Measurements from ENCODE around the gene ITPRIP. TPM values are rescaled to one million over a fixed set of nuclear protein-coding genes. Genes with fewer than 3 reads are reported as not detected.

The ITPRIP gene
- total RNA-seq, 1 experiment from 2014 or later: 12.0 TPM

- no peak for TF ChIP-seq CTCF (IDR thresholded peaks at IDR 0.05 in 2 of 3, conservative IDR thresholded peaks at IDR 0.05 in 1 of 3; ENCODE audit: borderline replicate concordance in 1 of 3, insufficient read depth in 1 of 3, low read depth in 2 of 3, low read length in 2 of 3)
Measured at GRCh38 chr10:104345941-104346340, 7.7 kb upstream of the ITPRIP start (continued).

GRCh38 chr10:104345515-104345914 is 7.2 kb upstream of the ITPRIP start:
- Histone ChIP-seq H3K9ac (ENCODE audit: low read length) (no peak overlapping the region), H3K27ac (ENCODE audit: low read depth, low read length) (no peak overlapping the region), H3K79me2 (ENCODE audit: insufficient read depth, low read length) (no peaks in the 10 kb centered on the region), H2AFZ (ENCODE audit: low read depth, low read length, poor library complexity, severe bottlenecking) (no peak overlapping the region), H4K20me1 (ENCODE audit: insufficient read depth) (no peaks in the 10 kb centered on the region), H3K36me3 (ENCODE audit: control insufficient read depth in 1 of 2, insufficient read depth in 2 of 2, low read length in 2 of 2) (no peaks in the 10 kb centered on the region), H3K9me3 (ENCODE audit: control insufficient read depth in 1 of 2, insufficient read depth in 1 of 2, low read depth in 1 of 2, low read length in 2 of 2) (no peaks in the 10 kb centered on the region), H3K27me3 (ENCODE audit: insufficient read depth, low read length) (no peaks in the 10 kb centered on the region), H3K9me2 (ENCODE audit: insufficient read depth) (no peaks in the 10 kb centered on the region), H3K4me2 (ENCODE audit: low read length) (no peak overlapping the region), H3K4me1 (ENCODE audit: control insufficient read depth in 1 of 2, insufficient read depth in 2 of 2, low read length in 2 of 2) (peaks cover 2 to 10% of the 10 kb centered on the region in 2 experiments; a peak in 2 of 4 replicates), H3K4me3 (replicated peaks in 1 of 2; ENCODE audit: low read depth in 1 of 2, low read length in 2 of 2) (no peak overlapping the region)
- intact Hi-C loops (cut with micrococcal nuclease): no loop called here
- no peak for DNase-seq (ENCODE audit: low read depth, low spot score)
- TF ChIP-seq CEBPB (IDR thresholded peaks at IDR 0.05; ENCODE audit: low read depth) (no peak), SRF (IDR thresholded peaks at IDR 0.05; ENCODE audit: low read depth) (no peak)
- ChIA-PET RAD21 (ENCODE audit: low non-redundant PET in 1 of 2, low total read pairs in 2 of 2, uncharacterized antibody in 2 of 2, unreplicated experiment in 2 of 2) (no interaction called here), CTCF (interaction anchor here (1.1 to 1.6 kb wide), 2 partner anchors 40 to 71 kb away, joined by 3 to 7 read pairs; no protein-coding TSS in a partner anchor), POLR2A (no interaction called here)
- no peak for ATAC-seq
- no TSS peak for BruUV-seq (replicated peaks)

- Histone ChIP-seq H4K20me1 (ENCODE audit: insufficient read depth) (no peaks in the 10 kb centered on the region), H3K4me2 (ENCODE audit: low read length) (no peak overlapping the region), H3K36me3 (ENCODE audit: control insufficient read depth in 1 of 2, insufficient read depth in 2 of 2, low read length in 2 of 2) (no peaks in the 10 kb centered on the region), H3K27me3 (ENCODE audit: insufficient read depth, low read length) (no peaks in the 10 kb centered on the region), H3K9me2 (ENCODE audit: insufficient read depth) (no peaks in the 10 kb centered on the region), H3K9ac (ENCODE audit: low read length) (no peak overlapping the region), H3K27ac (ENCODE audit: low read depth, low read length) (no peak overlapping the region), H3K4me1 (ENCODE audit: control insufficient read depth in 1 of 2, insufficient read depth in 2 of 2, low read length in 2 of 2) (peaks cover 11 to 13% of the 10 kb centered on the region in 2 experiments), H3K9me3 (ENCODE audit: control insufficient read depth in 1 of 2, insufficient read depth in 1 of 2, low read depth in 1 of 2, low read length in 2 of 2) (no peaks in the 10 kb centered on the region), H3K79me2 (ENCODE audit: insufficient read depth, low read length) (no peaks in the 10 kb centered on the region), H3K4me3 (replicated peaks in 1 of 2; ENCODE audit: low read depth in 1 of 2, low read length in 2 of 2) (no peak overlapping the region), H2AFZ (ENCODE audit: low read depth, low read length, poor library complexity, severe bottlenecking) (no peak overlapping the region)
- ChIA-PET CTCF (no interaction called here), RAD21 (ENCODE audit: low non-redundant PET in 1 of 2, low total read pairs in 2 of 2, uncharacterized antibody in 2 of 2, unreplicated experiment in 2 of 2) (no interaction called here), POLR2A (no interaction called here)
- intact Hi-C loops (cut with micrococcal nuclease): no loop called here
- DNase-seq (ENCODE audit: low read depth, low spot score) (no peak), ATAC-seq (no peak)
- no TSS peak for BruUV-seq (replicated peaks)
- TF ChIP-seq ELF1 (IDR thresholded peaks at IDR 0.05; ENCODE audit: borderline replicate concordance, low read depth) (no peak), YY1 (IDR thresholded peaks at IDR 0.05; ENCODE audit: extremely low read depth, insufficient replicate concordance, low read depth, low read length) (no peak), FOSL1 (IDR thresholded peaks at IDR 0.05; ENCODE audit: low read depth) (no peak), ZNF274 (IDR thresholded peaks at IDR 0.05; ENCODE audit: low read depth, low read length) (no peak), EZH2phosphoT487 (IDR thresholded peaks at IDR 0.05; ENCODE audit: borderline replicate concordance) (no peak), JUND (IDR thresholded peaks at IDR 0.05) (no peak), TCF7L2 (IDR thresholded peaks at IDR 0.05; ENCODE audit: borderline replicate concordance, extremely low read depth, insufficient read depth, insufficient read length) (no peak), REST (IDR thresholded peaks at IDR 0.05; ENCODE audit: low read depth) (no peak), SIN3A (IDR thresholded peaks at IDR 0.05; ENCODE audit: low read depth) (no peak), POLR2A (IDR thresholded peaks at IDR 0.05; ENCODE audit: borderline replicate concordance, extremely low read depth, insufficient read depth, insufficient read length) (no peak), ZFX (IDR thresholded peaks at IDR 0.05) (no peak), ATF3 (IDR thresholded peaks at IDR 0.05) (no peak)
Measured at GRCh38 chr10:104344219-104344618, 6.0 kb upstream of the ITPRIP start.

All from HCT116 (cell line).